Spinal cord (tissue), 10 donors: ENCODE results near the gene LRRC30. TPM values are rescaled to one million over a fixed set of nuclear protein-coding genes. Genes with fewer than 3 reads are reported as not detected.

Experiments
- DNase-seq, 6 donors: peaks; one replicate each; pipeline versions ENCODE4 v3.0.0 to v3.0.0-alpha.2; 2013 to 2015; ENCODE audit warnings: low spot score in 6 of 6, low read depth in 4 of 6
- H3K27ac ChIP-seq: one replicate; pipeline ENCODE4 v1.5.1; 2013; ENCODE audit warnings: low read depth, low read length, control low read depth
- H3K27me3 ChIP-seq: one replicate; pipeline ENCODE4 v1.6.1; 2013; ENCODE audit warnings: low read length; ENCODE audit not compliant: control insufficient read depth, insufficient read depth
- H3K36me3 ChIP-seq: one replicate; pipeline ENCODE4 v1.6.1; 2013; ENCODE audit warnings: low read length; ENCODE audit not compliant: control insufficient read depth, insufficient read depth
- H3K4me1 ChIP-seq: one replicate; pipeline ENCODE4 v1.6.1; 2013; ENCODE audit warnings: low read length; ENCODE audit not compliant: control insufficient read depth, insufficient read depth
- H3K4me3 ChIP-seq: one replicate; pipeline ENCODE4 v1.5.1; 2013; ENCODE audit warnings: low read depth, low read length, control low read depth
- H3K9me3 ChIP-seq: one replicate; pipeline ENCODE4 v1.6.1; 2013; ENCODE audit warnings: low read length; ENCODE audit not compliant: control insufficient read depth, insufficient read depth
- WGBS: methylation state at CpG from one replicate; pipeline ENCODE4 v1.1.5; 2013; ENCODE audit warnings: missing lambda C conversion rate; ENCODE audit not compliant: insufficient coverage; 5-methylcytosine and 5-hydroxymethylcytosine counted together
- long read RNA-seq, 4 donors: transcript quantifications; one replicate each; lab custom pipeline, GENCODE V29; 2026
- polyA plus RNA-seq, 2 donors: library from polyadenylated mRNA; unstranded; fragments of 120-200 nt; gene quantifications; one replicate each; pipeline ENCODE4 v1.2.1, GENCODE V29; 2013; ENCODE audit not compliant: insufficient read length in 2 of 2
- total RNA-seq, 2 donors: library from RNA; depleted of rRNA in 1 of 2; stranded (reverse); fragments of 120-200 nt in 1 of 2; fragments of >200 nt in 1 of 2; gene quantifications; one replicate each; pipeline versions ENCODE4 v1.2.3 to v1.2.4, GENCODE V29; 2013 to 2014
- donor health status: healthy.

LRRC30 gene
- total RNA-seq = not detected
- not detected for polyA plus RNA-seq
- long read RNA-seq, donor 1 = 0 reads
- long read RNA-seq, donor 2 = 0 reads
- long read RNA-seq, donor 3 = 0 reads
- long read RNA-seq, donor 4 = 0 reads

GRCh38 chr18:7230626-7231349 is at the start of gene LRRC30:
LRRC30 (plus strand) TSS chr18:7231089; CDS start chr18:7231139, 50 bp downstream.
- Histone ChIP-seq H3K27me3 (no peaks in the 10 kb centered on the region), H3K27ac (no peak within 1 kb of the TSS), H3K36me3 (no peaks in the 10 kb centered on the region), H3K4me1 (no peaks in the 10 kb centered on the region), H3K4me3 (no peak within 1 kb of the TSS), H3K9me3 (no peaks in the 10 kb centered on the region)
- DNase-seq = no peak
- WGBS = 93% methylated on average over 11 of the region's 13 CpGs

- no peaks in the 10 kb centered on the region for H3K27me3 ChIP-seq
Measured at GRCh38 chr18:7185701-7186100, 45.2 kb upstream of the LRRC30 start.

GRCh38 chr18:7190547-7191156 is 40.2 kb upstream of the LRRC30 start:
- Histone ChIP-seq H3K9me3 (no peaks in the 10 kb centered on the region), H3K36me3 (no peaks in the 10 kb centered on the region), H3K27ac (peak overlapping the region; percentile 25), H3K27me3 (no peaks in the 10 kb centered on the region), H3K4me1 (no peaks in the 10 kb centered on the region), H3K4me3 (no peak overlapping the region)
- WGBS = 50% methylated on average over 1 of the region's 2 CpGs
- DNase-seq = peak in 2 of 6 donors; percentile 41 to 77

More at GRCh38 chr18:7185701-7186100, 45.2 kb upstream of the LRRC30 start:
- no peaks in the 10 kb centered on the region for H3K9me3 ChIP-seq
- H3K27ac ChIP-seq = no peak overlapping the region
- no peak overlapping the region for H3K4me3 ChIP-seq
- no peaks in the 10 kb centered on the region for H3K36me3 ChIP-seq
- DNase-seq = no peak
- WGBS = no CpG with 5 or more reads among the region's 3 CpGs
- no peaks in the 10 kb centered on the region for H3K4me1 ChIP-seq

- H3K4me3 ChIP-seq = no peak overlapping the region
- no peaks in the 10 kb centered on the region for H3K27me3 ChIP-seq
- no CpG with 5 or more reads among the region's 2 CpGs for WGBS
- DNase-seq = no peak
- no peaks in the 10 kb centered on the region for H3K9me3 ChIP-seq
- H3K36me3 ChIP-seq = no peaks in the 10 kb centered on the region
- H3K27ac ChIP-seq = no peak overlapping the region
- H3K4me1 ChIP-seq = no peaks in the 10 kb centered on the region
Measured at GRCh38 chr18:7191736-7192135, 39.2 kb upstream of the LRRC30 start.

GRCh38 chr18:7195266-7195665 is 35.6 kb upstream of the LRRC30 start:
- Histone ChIP-seq H3K4me1 (no peaks in the 10 kb centered on the region), H3K4me3 (no peak overlapping the region), H3K36me3 (no peaks in the 10 kb centered on the region), H3K27me3 (no peaks in the 10 kb centered on the region), H3K27ac (no peak overlapping the region), H3K9me3 (no peaks in the 10 kb centered on the region)
- DNase-seq = no peak
- 72% methylated on average over 3 of the region's 5 CpGs for WGBS

GRCh38 chr18:7196421-7196820 is 34.5 kb upstream of the LRRC30 start:
- H3K9me3 ChIP-seq = no peaks in the 10 kb centered on the region
- DNase-seq = no peak
- no peaks in the 10 kb centered on the region for H3K27me3 ChIP-seq
- H3K4me1 ChIP-seq = no peaks in the 10 kb centered on the region
- no peak overlapping the region for H3K27ac ChIP-seq
- H3K36me3 ChIP-seq = no peaks in the 10 kb centered on the region
- H3K4me3 ChIP-seq = no peak overlapping the region
- no CpG with 5 or more reads among the region's 3 CpGs for WGBS

GRCh38 chr18:7197854-7198253 is 33.0 kb upstream of the LRRC30 start:
- no peak for DNase-seq
- H3K27me3 ChIP-seq = no peaks in the 10 kb centered on the region
- no peak overlapping the region for H3K4me3 ChIP-seq
- 89% methylated on average over 2 of the region's 2 CpGs for WGBS
- no peak overlapping the region for H3K27ac ChIP-seq
- no peaks in the 10 kb centered on the region for H3K4me1 ChIP-seq
- H3K9me3 ChIP-seq = no peaks in the 10 kb centered on the region
- no peaks in the 10 kb centered on the region for H3K36me3 ChIP-seq

GRCh38 chr18:7198326-7198725 is 32.6 kb upstream of the LRRC30 start:
- H3K36me3 ChIP-seq = no peaks in the 10 kb centered on the region
- no peak overlapping the region for H3K27ac ChIP-seq
- H3K4me3 ChIP-seq = no peak overlapping the region
- no peaks in the 10 kb centered on the region for H3K4me1 ChIP-seq
- WGBS = 72% methylated on average over 2 of the region's 3 CpGs
- no peaks in the 10 kb centered on the region for H3K9me3 ChIP-seq
- H3K27me3 ChIP-seq = no peaks in the 10 kb centered on the region
- DNase-seq = no peak

GRCh38 chr18:7201096-7201495 is 29.8 kb upstream of the LRRC30 start:
- WGBS = 90% methylated on average over 2 of the region's 4 CpGs
- Histone ChIP-seq H3K4me3 (no peak overlapping the region), H3K36me3 (no peaks in the 10 kb centered on the region), H3K9me3 (no peaks in the 10 kb centered on the region), H3K27ac (no peak overlapping the region), H3K4me1 (peaks cover 7% of the 10 kb centered on the region), H3K27me3 (no peaks in the 10 kb centered on the region)
- no peak for DNase-seq

GRCh38 chr18:7202169-7202568 is 28.7 kb upstream of the LRRC30 start:
- Histone ChIP-seq H3K9me3 (no peaks in the 10 kb centered on the region), H3K27me3 (no peaks in the 10 kb centered on the region), H3K36me3 (no peaks in the 10 kb centered on the region), H3K27ac (no peak overlapping the region), H3K4me3 (no peak overlapping the region), H3K4me1 (peaks cover 11% of the 10 kb centered on the region)
- DNase-seq = peak in 2 of 6 donors; percentile 33 to 87
- 53% methylated on average over 3 of the region's 9 CpGs for WGBS
